Measurements from ENCODE around the gene SLC38A10. TPM values are rescaled to one million over a fixed set of nuclear protein-coding genes. Genes with fewer than 3 reads are reported as not detected.

The SLC38A10 gene
- total and polyA plus RNA-seq, 2 of the 13 experiments (the other 11 are each of a cell fraction or from before 2014, with no cell fraction given), result 23.4 to 55.8 TPM

- TF ChIP-seq HES4 (CRISPR knock-in tag; IDR thresholded peaks at IDR 0.05; ENCODE audit: borderline replicate concordance), result peak; percentile 18; the same call in 1 of the 2 replicates
- TF ChIP-seq STAT6 (CRISPR knock-in tag; IDR thresholded peaks at IDR 0.05; ENCODE audit: borderline replicate concordance), result peak; percentile 71; the same call in 1 of the 2 replicates
- peak; percentile 97 for TF ChIP-seq RBFOX2 (IDR thresholded peaks at IDR 0.05; ENCODE audit: low read depth, low read length)
- TF ChIP-seq ZBTB2 (CRISPR knock-in tag; IDR thresholded peaks at IDR 0.05; ENCODE audit: low read depth), result peak; percentile 19; the same call in 1 of the 2 replicates
- peak; percentile 44; the same call in 1 of the 2 replicates for TF ChIP-seq ZHX2 (IDR thresholded peaks at IDR 0.05; ENCODE audit: low read depth)
- TF ChIP-seq ZHX2 (CRISPR knock-in tag; IDR thresholded peaks at IDR 0.05; ENCODE audit: borderline replicate concordance), result 0 out of 2 replicates have a peak, but pooled peaks have one; percentile 1
- TF ChIP-seq CBFB (CRISPR knock-in tag; IDR thresholded peaks at IDR 0.05), result peak; percentile 29; the same call in 1 of the 2 replicates
- 0 out of 2 replicates have a peak, but pooled peaks have one; percentile 43 for TF ChIP-seq ISX (CRISPR knock-in tag; conservative IDR thresholded peaks at IDR 0.05)
- peak; percentile 40 for TF ChIP-seq RBM22 (optimal IDR thresholded peaks at IDR 0.05; ENCODE audit: low read length)
- TF ChIP-seq GATAD1 (CRISPR knock-in tag; IDR thresholded peaks at IDR 0.05), result peak; percentile 93
- TF ChIP-seq ZNF784 (CRISPR knock-in tag; IDR thresholded peaks at IDR 0.05; ENCODE audit: borderline replicate concordance), result 0 out of 2 replicates have a peak, but pooled peaks have one; percentile 25
- TF ChIP-seq SPEN (CRISPR knock-in tag; IDR thresholded peaks at IDR 0.05; ENCODE audit: low read depth), result peak; percentile 74
- no peak for TF ChIP-seq NFE2L1 (CRISPR knock-in tag; IDR thresholded peaks at IDR 0.05; ENCODE audit: borderline replicate concordance)
- no peak for TF ChIP-seq BORCS8-MEF2B (CRISPR knock-in tag; IDR thresholded peaks at IDR 0.05)
Observed at GRCh38 chr17:81238815-81239713, 56.0 kb downstream of the SLC38A10 start, which contains the start of the genes NDUFAF8 and TEPSIN (continued).

Data from HepG2 (cell line).